ENCODE data around the gene ZNF311. TPM values are rescaled to one million over a fixed set of nuclear protein-coding genes. Genes with fewer than 3 reads are reported as not detected.

Gene ZNF311
- total and polyA plus RNA-seq, 9 of the 15 experiments (the other 6 are each of a cell fraction or from before 2014, with no cell fraction given) = 5.1 to 10.0 (median 7.5) TPM

DNA sequence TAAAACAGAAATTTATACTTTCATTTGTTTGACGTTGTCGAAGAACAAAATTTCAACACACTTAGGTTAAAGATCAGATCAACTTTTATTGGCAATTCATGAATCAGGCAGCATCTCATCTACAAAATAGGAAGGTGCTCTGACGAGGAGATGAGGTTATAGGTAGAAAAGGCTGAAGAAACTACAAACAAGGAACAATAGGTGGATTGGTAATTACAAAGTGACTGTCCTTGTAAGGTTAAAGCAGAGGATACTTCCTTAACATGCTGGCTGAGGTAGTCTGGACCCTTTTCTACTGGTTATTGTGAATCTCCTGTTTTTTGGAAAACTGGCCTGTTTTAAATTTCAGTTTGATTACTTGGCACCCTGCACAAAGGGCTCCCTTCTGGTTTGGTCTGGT, 48.8 kb downstream of the ZNF311 start (continued):
- TF ChIP-seq, protein P1, sequence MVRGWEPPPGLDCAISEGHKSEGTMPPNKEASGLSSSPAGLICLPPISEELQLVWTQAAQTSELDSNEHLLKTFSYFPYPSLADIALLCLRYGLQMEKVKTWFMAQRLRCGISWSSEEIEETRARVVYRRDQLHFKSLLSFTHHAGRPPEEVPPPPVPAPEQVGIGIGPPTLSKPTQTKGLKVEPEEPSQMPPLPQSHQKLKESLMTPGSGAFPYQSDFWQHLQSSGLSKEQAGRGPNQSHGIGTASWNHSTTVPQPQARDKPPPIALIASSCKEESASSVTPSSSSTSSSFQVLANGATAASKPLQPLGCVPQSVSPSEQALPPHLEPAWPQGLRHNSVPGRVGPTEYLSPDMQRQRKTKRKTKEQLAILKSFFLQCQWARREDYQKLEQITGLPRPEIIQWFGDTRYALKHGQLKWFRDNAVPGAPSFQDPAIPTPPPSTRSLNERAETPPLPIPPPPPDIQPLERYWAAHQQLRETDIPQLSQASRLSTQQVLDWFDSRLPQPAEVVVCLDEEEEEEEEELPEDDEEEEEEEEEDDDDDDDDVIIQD (CRISPR knock-in tag; IDR thresholded peaks at IDR 0.05) = no peak
- TF ChIP-seq C11orf30 (IDR thresholded peaks at IDR 0.05; ENCODE audit: low read depth) = no peak
- TF ChIP-seq SMARCB1 (IDR thresholded peaks at IDR 0.05; ENCODE audit: insufficient read length, low read depth) = no peak
- TF ChIP-seq NCOA1 (IDR thresholded peaks at IDR 0.05; ENCODE audit: low read depth) = no peak
- no peak for TF ChIP-seq RFX1 (IDR thresholded peaks at IDR 0.05)
- no peak for TF ChIP-seq HNRNPL (IDR thresholded peaks at IDR 0.05; ENCODE audit: low read depth, low read length)
- no peak for TF ChIP-seq ASH1L (IDR thresholded peaks at IDR 0.05; ENCODE audit: borderline replicate concordance, low read depth, partially characterized antibody)
- TF ChIP-seq, protein P2, sequence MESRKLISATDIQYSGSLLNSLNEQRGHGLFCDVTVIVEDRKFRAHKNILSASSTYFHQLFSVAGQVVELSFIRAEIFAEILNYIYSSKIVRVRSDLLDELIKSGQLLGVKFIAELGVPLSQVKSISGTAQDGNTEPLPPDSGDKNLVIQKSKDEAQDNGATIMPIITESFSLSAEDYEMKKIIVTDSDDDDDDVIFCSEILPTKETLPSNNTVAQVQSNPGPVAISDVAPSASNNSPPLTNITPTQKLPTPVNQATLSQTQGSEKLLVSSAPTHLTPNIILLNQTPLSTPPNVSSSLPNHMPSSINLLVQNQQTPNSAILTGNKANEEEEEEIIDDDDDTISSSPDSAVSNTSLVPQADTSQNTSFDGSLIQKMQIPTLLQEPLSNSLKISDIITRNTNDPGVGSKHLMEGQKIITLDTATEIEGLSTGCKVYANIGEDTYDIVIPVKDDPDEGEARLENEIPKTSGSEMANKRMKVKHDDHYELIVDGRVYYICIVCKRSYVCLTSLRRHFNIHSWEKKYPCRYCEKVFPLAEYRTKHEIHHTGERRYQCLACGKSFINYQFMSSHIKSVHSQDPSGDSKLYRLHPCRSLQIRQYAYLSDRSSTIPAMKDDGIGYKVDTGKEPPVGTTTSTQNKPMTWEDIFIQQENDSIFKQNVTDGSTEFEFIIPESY (CRISPR knock-in tag; IDR thresholded peaks at IDR 0.05) = no peak
- no peak for TF ChIP-seq SUPT5H (IDR thresholded peaks at IDR 0.05)
- TF ChIP-seq ZNF140 (CRISPR knock-in tag; IDR thresholded peaks at IDR 0.05) = no peak
- no peak for TF ChIP-seq ZNF717 (CRISPR knock-in tag; IDR thresholded peaks at IDR 0.05)
- peak; percentile 71; the same call in 1 of the 2 replicates for TF ChIP-seq GATAD2A (IDR thresholded peaks at IDR 0.05)
- TF ChIP-seq, protein P3, sequence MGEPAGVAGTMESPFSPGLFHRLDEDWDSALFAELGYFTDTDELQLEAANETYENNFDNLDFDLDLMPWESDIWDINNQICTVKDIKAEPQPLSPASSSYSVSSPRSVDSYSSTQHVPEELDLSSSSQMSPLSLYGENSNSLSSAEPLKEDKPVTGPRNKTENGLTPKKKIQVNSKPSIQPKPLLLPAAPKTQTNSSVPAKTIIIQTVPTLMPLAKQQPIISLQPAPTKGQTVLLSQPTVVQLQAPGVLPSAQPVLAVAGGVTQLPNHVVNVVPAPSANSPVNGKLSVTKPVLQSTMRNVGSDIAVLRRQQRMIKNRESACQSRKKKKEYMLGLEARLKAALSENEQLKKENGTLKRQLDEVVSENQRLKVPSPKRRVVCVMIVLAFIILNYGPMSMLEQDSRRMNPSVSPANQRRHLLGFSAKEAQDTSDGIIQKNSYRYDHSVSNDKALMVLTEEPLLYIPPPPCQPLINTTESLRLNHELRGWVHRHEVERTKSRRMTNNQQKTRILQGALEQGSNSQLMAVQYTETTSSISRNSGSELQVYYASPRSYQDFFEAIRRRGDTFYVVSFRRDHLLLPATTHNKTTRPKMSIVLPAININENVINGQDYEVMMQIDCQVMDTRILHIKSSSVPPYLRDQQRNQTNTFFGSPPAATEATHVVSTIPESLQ (CRISPR knock-in tag; IDR thresholded peaks at IDR 0.05) = no peak
- TF ChIP-seq MYNN (IDR thresholded peaks at IDR 0.05) = no peak
- TF ChIP-seq MYNN (CRISPR knock-in tag; IDR thresholded peaks at IDR 0.05) = no peak
- TF ChIP-seq, protein P4, sequence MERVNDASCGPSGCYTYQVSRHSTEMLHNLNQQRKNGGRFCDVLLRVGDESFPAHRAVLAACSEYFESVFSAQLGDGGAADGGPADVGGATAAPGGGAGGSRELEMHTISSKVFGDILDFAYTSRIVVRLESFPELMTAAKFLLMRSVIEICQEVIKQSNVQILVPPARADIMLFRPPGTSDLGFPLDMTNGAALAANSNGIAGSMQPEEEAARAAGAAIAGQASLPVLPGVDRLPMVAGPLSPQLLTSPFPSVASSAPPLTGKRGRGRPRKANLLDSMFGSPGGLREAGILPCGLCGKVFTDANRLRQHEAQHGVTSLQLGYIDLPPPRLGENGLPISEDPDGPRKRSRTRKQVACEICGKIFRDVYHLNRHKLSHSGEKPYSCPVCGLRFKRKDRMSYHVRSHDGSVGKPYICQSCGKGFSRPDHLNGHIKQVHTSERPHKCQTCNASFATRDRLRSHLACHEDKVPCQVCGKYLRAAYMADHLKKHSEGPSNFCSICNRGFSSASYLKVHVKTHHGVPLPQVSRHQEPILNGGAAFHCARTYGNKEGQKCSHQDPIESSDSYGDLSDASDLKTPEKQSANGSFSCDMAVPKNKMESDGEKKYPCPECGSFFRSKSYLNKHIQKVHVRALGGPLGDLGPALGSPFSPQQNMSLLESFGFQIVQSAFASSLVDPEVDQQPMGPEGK (CRISPR knock-in tag; IDR thresholded peaks at IDR 0.05; ENCODE audit: borderline replicate concordance) = no peak
- no peak for TF ChIP-seq CHCHD3 (CRISPR knock-in tag; IDR thresholded peaks at IDR 0.05)
- TF ChIP-seq, protein P5, sequence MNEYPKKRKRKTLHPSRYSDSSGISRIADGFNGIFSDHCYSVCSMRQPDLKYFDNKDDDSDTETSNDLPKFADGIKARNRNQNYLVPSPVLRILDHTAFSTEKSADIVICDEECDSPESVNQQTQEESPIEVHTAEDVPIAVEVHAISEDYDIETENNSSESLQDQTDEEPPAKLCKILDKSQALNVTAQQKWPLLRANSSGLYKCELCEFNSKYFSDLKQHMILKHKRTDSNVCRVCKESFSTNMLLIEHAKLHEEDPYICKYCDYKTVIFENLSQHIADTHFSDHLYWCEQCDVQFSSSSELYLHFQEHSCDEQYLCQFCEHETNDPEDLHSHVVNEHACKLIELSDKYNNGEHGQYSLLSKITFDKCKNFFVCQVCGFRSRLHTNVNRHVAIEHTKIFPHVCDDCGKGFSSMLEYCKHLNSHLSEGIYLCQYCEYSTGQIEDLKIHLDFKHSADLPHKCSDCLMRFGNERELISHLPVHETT (CRISPR knock-in tag; conservative IDR thresholded peaks at IDR 0.05 in 1 of 2, IDR thresholded peaks at IDR 0.05 in 1 of 2) = no peak
- no peak for TF ChIP-seq JUND (IDR thresholded peaks at IDR 0.05; ENCODE audit: borderline replicate concordance, low read depth, low read length)
- TF ChIP-seq JUND (tag; IDR thresholded peaks at IDR 0.05; ENCODE audit: borderline replicate concordance, low read depth, low read length) = no peak
